ENCODE data around the gene SRCIN1. TPM values are rescaled to one million over a fixed set of nuclear protein-coding genes. Genes with fewer than 3 reads are reported as not detected.
"Not testable (repeated sequence)": the region's sequence is repeated elsewhere in the genome, so short reads cannot be mapped to it uniquely, and the experiment has no call there.

The SRCIN1 gene
- total and polyA plus RNA-seq, 9 donors, result 0.75 to 1.9 (median 1.3) TPM

GRCh38 chr17:38501718-38502117, 104.0 kb downstream of the SRCIN1 start:
- not testable (repeated sequence) for DNase-seq; H3K4me1 ChIP-seq (ENCODE audit: control insufficient read depth, insufficient read depth, low read length); H3K27me3 ChIP-seq (ENCODE audit: control insufficient read depth, insufficient read depth, low read length); H3K4me3 ChIP-seq (ENCODE audit: low read length); H3K9me3 ChIP-seq (replicated peaks; ENCODE audit: control insufficient read depth, low read depth, low read length); H3K27ac ChIP-seq (ENCODE audit: low read length)
- WGBS (ENCODE audit: insufficient coverage), result no CpG with 5 or more reads among the region's 2 CpGs
- peaks cover 64% of the 10 kb centered on the region for H3K36me3 ChIP-seq (ENCODE audit: control insufficient read depth, insufficient read depth, low read length)

- WGBS (ENCODE audit: insufficient coverage), result 100% methylated on average over 1 of the region's 10 CpGs
Observed at GRCh38 chr17:38499230-38499629, 106.5 kb downstream of the SRCIN1 start.

GRCh38 chr17:38498353-38498752, 107.4 kb downstream of the SRCIN1 start:
- Histone ChIP-seq H3K27ac (ENCODE audit: low read length) (no peak overlapping the region), H3K4me3 (ENCODE audit: low read length) (no peak overlapping the region), H3K27me3 (ENCODE audit: control insufficient read depth, insufficient read depth, low read length) (no peaks in the 10 kb centered on the region), H3K4me1 (ENCODE audit: control insufficient read depth, insufficient read depth, low read length) (no peaks in the 10 kb centered on the region), H3K36me3 (ENCODE audit: control insufficient read depth, insufficient read depth, low read length) (peaks cover 62% of the 10 kb centered on the region), H3K9me3 (replicated peaks; ENCODE audit: control insufficient read depth, low read depth, low read length) (no peaks in the 10 kb centered on the region)
- DNase-seq, result no peak
- 94% methylated on average over 8 of the region's 14 CpGs for WGBS (ENCODE audit: insufficient coverage)

More at GRCh38 chr17:38499230-38499629, 106.5 kb downstream of the SRCIN1 start:
- H3K4me3 ChIP-seq (ENCODE audit: low read length); H3K9me3 ChIP-seq (replicated peaks; ENCODE audit: control insufficient read depth, low read depth, low read length); DNase-seq; H3K4me1 ChIP-seq (ENCODE audit: control insufficient read depth, insufficient read depth, low read length); H3K27ac ChIP-seq (ENCODE audit: low read length); H3K27me3 ChIP-seq (ENCODE audit: control insufficient read depth, insufficient read depth, low read length): not testable (repeated sequence)
- peaks cover 62% of the 10 kb centered on the region for H3K36me3 ChIP-seq (ENCODE audit: control insufficient read depth, insufficient read depth, low read length)

- peaks cover 62% of the 10 kb centered on the region for H3K36me3 ChIP-seq (ENCODE audit: control insufficient read depth, insufficient read depth, low read length)
- H3K4me1 ChIP-seq (ENCODE audit: control insufficient read depth, insufficient read depth, low read length); H3K4me3 ChIP-seq (ENCODE audit: low read length); H3K9me3 ChIP-seq (replicated peaks; ENCODE audit: control insufficient read depth, low read depth, low read length); H3K27ac ChIP-seq (ENCODE audit: low read length); H3K27me3 ChIP-seq (ENCODE audit: control insufficient read depth, insufficient read depth, low read length); DNase-seq: not testable (repeated sequence)
- WGBS (ENCODE audit: insufficient coverage), result 93% methylated on average over 3 of the region's 10 CpGs
Observed at GRCh38 chr17:38497656-38498055, 108.1 kb downstream of the SRCIN1 start.

GRCh38 chr17:38494152-38494551, 111.6 kb downstream of the SRCIN1 start:
- not testable (repeated sequence) for DNase-seq; H3K4me1 ChIP-seq (ENCODE audit: control insufficient read depth, insufficient read depth, low read length); H3K27ac ChIP-seq (ENCODE audit: low read length); H3K9me3 ChIP-seq (replicated peaks; ENCODE audit: control insufficient read depth, low read depth, low read length); H3K4me3 ChIP-seq (ENCODE audit: low read length); H3K27me3 ChIP-seq (ENCODE audit: control insufficient read depth, insufficient read depth, low read length)
- 86% methylated on average over 10 of the region's 16 CpGs for WGBS (ENCODE audit: insufficient coverage)
- H3K36me3 ChIP-seq (ENCODE audit: control insufficient read depth, insufficient read depth, low read length), result peaks cover 67% of the 10 kb centered on the region

GRCh38 chr17:38492067-38493040, 113.4 kb downstream of the SRCIN1 start:
- DNase-seq, result peak; percentile 90
- not testable (repeated sequence) for H3K4me1 ChIP-seq (ENCODE audit: control insufficient read depth, insufficient read depth, low read length); H3K27ac ChIP-seq (ENCODE audit: low read length); H3K27me3 ChIP-seq (ENCODE audit: control insufficient read depth, insufficient read depth, low read length); H3K4me3 ChIP-seq (ENCODE audit: low read length); H3K9me3 ChIP-seq (replicated peaks; ENCODE audit: control insufficient read depth, low read depth, low read length)
- WGBS (ENCODE audit: insufficient coverage), result 91% methylated on average over 4 of the region's 14 CpGs
- H3K36me3 ChIP-seq (ENCODE audit: control insufficient read depth, insufficient read depth, low read length), result peaks cover 50% of the 10 kb centered on the region

- H3K4me3 ChIP-seq (ENCODE audit: low read length); H3K4me1 ChIP-seq (ENCODE audit: control insufficient read depth, insufficient read depth, low read length); H3K27me3 ChIP-seq (ENCODE audit: control insufficient read depth, insufficient read depth, low read length); H3K27ac ChIP-seq (ENCODE audit: low read length); DNase-seq; H3K9me3 ChIP-seq (replicated peaks; ENCODE audit: control insufficient read depth, low read depth, low read length): not testable (repeated sequence)
- whole genome bisulfite sequencing (ENCODE audit: insufficient coverage), result 79% methylated on average over 15 of the region's 19 CpGs
- peaks cover 51% of the 10 kb centered on the region for H3K36me3 ChIP-seq (ENCODE audit: control insufficient read depth, insufficient read depth, low read length)
Observed at GRCh38 chr17:38491346-38492066, 114.2 kb downstream of the SRCIN1 start.

- not testable (repeated sequence) for DNase-seq; H3K4me1 ChIP-seq (ENCODE audit: control insufficient read depth, insufficient read depth, low read length); H3K4me3 ChIP-seq (ENCODE audit: low read length); H3K9me3 ChIP-seq (replicated peaks; ENCODE audit: control insufficient read depth, low read depth, low read length); H3K27ac ChIP-seq (ENCODE audit: low read length); H3K27me3 ChIP-seq (ENCODE audit: control insufficient read depth, insufficient read depth, low read length)
- H3K36me3 ChIP-seq (ENCODE audit: control insufficient read depth, insufficient read depth, low read length), result peaks cover 57% of the 10 kb centered on the region
- 73% methylated on average over 13 of the region's 17 CpGs for WGBS (ENCODE audit: insufficient coverage)
Observed at GRCh38 chr17:38489774-38490173, 116.0 kb downstream of the SRCIN1 start.

GRCh38 chr17:38485681-38486298, 120.0 kb downstream of the SRCIN1 start:
- H3K27me3 ChIP-seq (ENCODE audit: control insufficient read depth, insufficient read depth, low read length); H3K4me3 ChIP-seq (ENCODE audit: low read length); H3K4me1 ChIP-seq (ENCODE audit: control insufficient read depth, insufficient read depth, low read length); H3K9me3 ChIP-seq (replicated peaks; ENCODE audit: control insufficient read depth, low read depth, low read length); DNase-seq; H3K27ac ChIP-seq (ENCODE audit: low read length): not testable (repeated sequence)
- H3K36me3 ChIP-seq (ENCODE audit: control insufficient read depth, insufficient read depth, low read length), result peaks cover 43% of the 10 kb centered on the region
- 60% methylated on average over 1 of the region's 13 CpGs for WGBS (ENCODE audit: insufficient coverage)

GRCh38 chr17:38485146-38485468, 120.6 kb downstream of the SRCIN1 start:
- H3K27ac ChIP-seq (ENCODE audit: low read length), result no peak overlapping the region
- H3K9me3 ChIP-seq (replicated peaks; ENCODE audit: control insufficient read depth, low read depth, low read length), result no peaks in the 10 kb centered on the region
- no peak overlapping the region for H3K4me3 ChIP-seq (ENCODE audit: low read length)
- WGBS (ENCODE audit: insufficient coverage), result 35% methylated on average over 2 of the region's 2 CpGs
- H3K4me1 ChIP-seq (ENCODE audit: control insufficient read depth, insufficient read depth, low read length), result peaks cover 7% of the 10 kb centered on the region
- no peak for DNase-seq
- H3K36me3 ChIP-seq (ENCODE audit: control insufficient read depth, insufficient read depth, low read length), result peaks cover 42% of the 10 kb centered on the region
- no peaks in the 10 kb centered on the region for H3K27me3 ChIP-seq (ENCODE audit: control insufficient read depth, insufficient read depth, low read length)

Data from muscle of leg (tissue), 11 donors.